GM12864 (cell line): Measurements from ENCODE around the gene STYXL2.

Experiments used
- DNase-seq: peaks from one replicate; pipeline ENCODE4 v3.0.0-alpha.2; 2011; ENCODE audit warnings: low read depth
- H3K4me3 ChIP-seq: 2 replicates; pipeline ENCODE4 v1.5.1; 2011; ENCODE audit warnings: mild to moderate bottlenecking, low read depth, low read length, control low read depth
- CTCF ChIP-seq: IDR thresholded peaks from 2 replicates; pipeline ENCODE4 v1.5.1; 2011; ENCODE audit warnings: low read depth, mild to moderate bottlenecking, moderate library complexity, low read length, control low read depth, inconsistent platforms; ENCODE audit errors: missing control alignments

The STYXL2 gene

GRCh38 chr1:167057241-167057688, 36.6 kb upstream of the STYXL2 start:
- no peak overlapping the region for H3K4me3 ChIP-seq
- peak; percentile 46 for DNase-seq
- peak; percentile 66 for TF ChIP-seq CTCF

GRCh38 chr1:167059045-167059808, 34.6 kb upstream of the STYXL2 start:
- H3K4me3 ChIP-seq, result no peak overlapping the region
- peak; percentile 98 for TF ChIP-seq CTCF
- peak; percentile 27 for DNase-seq

GRCh38 chr1:167059809-167060107, 34.1 kb upstream of the STYXL2 start:
- no peak for TF ChIP-seq CTCF
- H3K4me3 ChIP-seq, result no peak overlapping the region
- DNase-seq, result no peak

GRCh38 chr1:167060141-167061072, 33.5 kb upstream of the STYXL2 start:
- TF ChIP-seq CTCF, result peak; percentile 46
- DNase-seq, result no peak
- no peak overlapping the region for H3K4me3 ChIP-seq

GRCh38 chr1:167061073-167061464, 32.8 kb upstream of the STYXL2 start:
- TF ChIP-seq CTCF, result no peak
- DNase-seq, result no peak
- no peak overlapping the region for H3K4me3 ChIP-seq

GRCh38 chr1:167064621-167065020, 29.3 kb upstream of the STYXL2 start:
- no peak for DNase-seq
- no peak for TF ChIP-seq CTCF
- H3K4me3 ChIP-seq, result no peak overlapping the region
